Stimulated activated memory B cell treated with anti-CD40 and anti-IgM and Interleukin-4, amounts not matched to agents 10 μg/mL and 1 μg/mL and 100 μg/mL, for 72 hours (primary cell): ENCODE measurements around the gene STIM2.
"Not testable (repeated sequence)": the region's sequence is repeated elsewhere in the genome, so short reads cannot be mapped to it uniquely, and the experiment has no call there.

Experiments
- ATAC-seq: fragments of 150-1000 bp; cut with Tn5 transposase; 2 replicates; pipeline ENCODE4 v1.10.0; 2021
- H3K27ac Mint-ChIP-seq: one replicate; pipeline ENCODE4 v1.8.0; 2022; ENCODE audit warnings: mild to moderate bottlenecking, mixed read lengths
- H3K27me3 Mint-ChIP-seq: one replicate; pipeline ENCODE4 v1.8.0; 2022; ENCODE audit warnings: mixed read lengths
- H3K36me3 Mint-ChIP-seq: one replicate; pipeline ENCODE4 v1.8.0; 2022; ENCODE audit warnings: mixed read lengths
- H3K4me1 Mint-ChIP-seq: one replicate; pipeline ENCODE4 v1.8.0; 2022; ENCODE audit warnings: mixed read lengths
- H3K4me3 Mint-ChIP-seq: one replicate; pipeline ENCODE4 v1.8.0; 2022; ENCODE audit warnings: mild to moderate bottlenecking, moderate library complexity, mixed read lengths
- H3K9me3 Mint-ChIP-seq: one replicate; pipeline ENCODE4 v1.8.0; 2022; ENCODE audit warnings: mixed read lengths

Gene STIM2

GRCh38 chr4:26964512-26964911 is 103.9 kb downstream of the STIM2 start:
- peaks cover 45% of the 10 kb centered on the region for H3K36me3 Mint-ChIP-seq
- H3K27ac Mint-ChIP-seq: peak overlapping the region; percentile 46

GRCh38 chr4:26964994-26965393 is 104.4 kb downstream of the STIM2 start:
- Mint-ChIP-seq H3K9me3 (no peaks in the 10 kb centered on the region), H3K4me1 (peaks cover 64% of the 10 kb centered on the region), H3K36me3 (peaks cover 40% of the 10 kb centered on the region), H3K27me3 (no peaks in the 10 kb centered on the region), H3K27ac (peak overlapping the region; percentile 4), H3K4me3 (no peak overlapping the region)
- ATAC-seq: no peak

More at GRCh38 chr4:26964512-26964911, 103.9 kb downstream of the STIM2 start:
- H3K4me3 Mint-ChIP-seq: no peak overlapping the region
- no peak for ATAC-seq
- H3K4me1 Mint-ChIP-seq: peaks cover 68% of the 10 kb centered on the region
- H3K9me3 Mint-ChIP-seq: no peaks in the 10 kb centered on the region
- H3K27me3 Mint-ChIP-seq: no peaks in the 10 kb centered on the region

- not testable (repeated sequence) for H3K9me3 Mint-ChIP-seq, ATAC-seq, H3K27ac Mint-ChIP-seq, H3K4me3 Mint-ChIP-seq, H3K27me3 Mint-ChIP-seq
- H3K36me3 Mint-ChIP-seq: peaks cover 40% of the 10 kb centered on the region
- peaks cover 76% of the 10 kb centered on the region for H3K4me1 Mint-ChIP-seq
These were observed 115.0 kb downstream of the STIM2 start for GRCh38 chr4:26975464-26976181.

GRCh38 chr4:26978387-26979053 is 117.9 kb downstream of the STIM2 start:
- H3K9me3 Mint-ChIP-seq: no peaks in the 10 kb centered on the region
- H3K27ac Mint-ChIP-seq: peak overlapping the region; percentile 9
- peaks cover 52% of the 10 kb centered on the region for H3K4me1 Mint-ChIP-seq
- ATAC-seq: no peak
- H3K27me3 Mint-ChIP-seq: no peaks in the 10 kb centered on the region
- no peak overlapping the region for H3K4me3 Mint-ChIP-seq
- peaks cover 16% of the 10 kb centered on the region for H3K36me3 Mint-ChIP-seq

GRCh38 chr4:26984896-26985295 is 124.3 kb downstream of the STIM2 start:
- Mint-ChIP-seq H3K4me1 (peaks cover 33% of the 10 kb centered on the region), H3K27ac (no peak overlapping the region), H3K36me3 (peaks cover 16% of the 10 kb centered on the region), H3K4me3 (no peak overlapping the region), H3K27me3 (no peaks in the 10 kb centered on the region), H3K9me3 (no peaks in the 10 kb centered on the region)
- ATAC-seq: no peak

- Mint-ChIP-seq H3K4me1 (peaks cover 41% of the 10 kb centered on the region), H3K27me3 (no peaks in the 10 kb centered on the region), H3K4me3 (no peak overlapping the region), H3K9me3 (no peaks in the 10 kb centered on the region), H3K36me3 (peaks cover 24% of the 10 kb centered on the region), H3K27ac (peak overlapping the region; percentile 30)
- peak; percentile 97 for ATAC-seq
These were observed 125.2 kb downstream of the STIM2 start for GRCh38 chr4:26985873-26986272.

- H3K27me3 Mint-ChIP-seq: no peaks in the 10 kb centered on the region
- peaks cover 3% of the 10 kb centered on the region for H3K9me3 Mint-ChIP-seq
- H3K4me3 Mint-ChIP-seq: no peak overlapping the region
- peaks cover 45% of the 10 kb centered on the region for H3K4me1 Mint-ChIP-seq
- ATAC-seq: no peak
- peak overlapping the region; percentile 75 for H3K27ac Mint-ChIP-seq
- peaks cover 29% of the 10 kb centered on the region for H3K36me3 Mint-ChIP-seq
These were observed 126.5 kb downstream of the STIM2 start for GRCh38 chr4:26987191-26987590.

GRCh38 chr4:26991057-26991456 is 130.4 kb downstream of the STIM2 start:
- Mint-ChIP-seq H3K27me3 (no peaks in the 10 kb centered on the region), H3K9me3 (peaks cover 3% of the 10 kb centered on the region)

GRCh38 chr4:26992657-26993361 is 132.2 kb downstream of the STIM2 start:
- H3K27me3 Mint-ChIP-seq: no peaks in the 10 kb centered on the region
- no peak overlapping the region for H3K27ac Mint-ChIP-seq
- peaks cover 33% of the 10 kb centered on the region for H3K4me1 Mint-ChIP-seq
- ATAC-seq: peak; percentile 94
- H3K36me3 Mint-ChIP-seq: peaks cover 28% of the 10 kb centered on the region
- no peak overlapping the region for H3K4me3 Mint-ChIP-seq
- peaks cover 3% of the 10 kb centered on the region for H3K9me3 Mint-ChIP-seq

More at GRCh38 chr4:26991057-26991456, 130.4 kb downstream of the STIM2 start:
- H3K4me1 Mint-ChIP-seq: peaks cover 41% of the 10 kb centered on the region
- H3K4me3 Mint-ChIP-seq: no peak overlapping the region
- H3K36me3 Mint-ChIP-seq: peaks cover 29% of the 10 kb centered on the region
- H3K27ac Mint-ChIP-seq: no peak overlapping the region
- no peak for ATAC-seq

GRCh38 chr4:26993539-26993938 is 132.9 kb downstream of the STIM2 start:
- Mint-ChIP-seq H3K36me3 (peaks cover 20% of the 10 kb centered on the region), H3K4me1 (peaks cover 29% of the 10 kb centered on the region), H3K27me3 (no peaks in the 10 kb centered on the region), H3K4me3 (no peak overlapping the region), H3K27ac (no peak overlapping the region), H3K9me3 (peaks cover 3% of the 10 kb centered on the region)
- ATAC-seq: no peak

GRCh38 chr4:26993967-26994366 is 133.3 kb downstream of the STIM2 start:
- Mint-ChIP-seq H3K27ac (no peak overlapping the region), H3K4me1 (peaks cover 29% of the 10 kb centered on the region), H3K27me3 (no peaks in the 10 kb centered on the region), H3K9me3 (peaks cover 3% of the 10 kb centered on the region), H3K4me3 (no peak overlapping the region), H3K36me3 (peaks cover 20% of the 10 kb centered on the region)
- peak; percentile 18 for ATAC-seq

- Mint-ChIP-seq H3K4me1 (peaks cover 22% of the 10 kb centered on the region), H3K9me3 (peaks cover 3% of the 10 kb centered on the region), H3K36me3 (peaks cover 18% of the 10 kb centered on the region), H3K4me3 (no peak overlapping the region), H3K27ac (no peak overlapping the region), H3K27me3 (no peaks in the 10 kb centered on the region)
- ATAC-seq: no peak
These were observed 134.7 kb downstream of the STIM2 start for GRCh38 chr4:26995316-26995715.

- H3K9me3 Mint-ChIP-seq: no peaks in the 10 kb centered on the region
- peaks cover 7% of the 10 kb centered on the region for H3K4me1 Mint-ChIP-seq
- no peak overlapping the region for H3K27ac Mint-ChIP-seq
- peaks cover 7% of the 10 kb centered on the region for H3K36me3 Mint-ChIP-seq
- H3K4me3 Mint-ChIP-seq: no peak overlapping the region
- no peaks in the 10 kb centered on the region for H3K27me3 Mint-ChIP-seq
- no peak for ATAC-seq
These were observed 136.1 kb downstream of the STIM2 start for GRCh38 chr4:26996745-26997144.

- Mint-ChIP-seq H3K4me3 (no peak overlapping the region), H3K27ac (no peak overlapping the region), H3K27me3 (no peaks in the 10 kb centered on the region), H3K9me3 (no peaks in the 10 kb centered on the region), H3K36me3 (peaks cover 14% of the 10 kb centered on the region), H3K4me1 (peaks cover 24% of the 10 kb centered on the region)
- no peak for ATAC-seq
These were observed 139.0 kb downstream of the STIM2 start for GRCh38 chr4:26999689-27000088.

- no peak for ATAC-seq
- no peaks in the 10 kb centered on the region for H3K9me3 Mint-ChIP-seq
- no peaks in the 10 kb centered on the region for H3K27me3 Mint-ChIP-seq
- no peak overlapping the region for H3K4me3 Mint-ChIP-seq
- no peak overlapping the region for H3K27ac Mint-ChIP-seq
- H3K4me1 Mint-ChIP-seq: peaks cover 24% of the 10 kb centered on the region
- H3K36me3 Mint-ChIP-seq: peaks cover 14% of the 10 kb centered on the region
These were observed 139.5 kb downstream of the STIM2 start for GRCh38 chr4:27000122-27000521.
